GM18517 (cell line): ENCODE measurements around the gene ADAM22.
A peak's percentile ranks its signal among the peaks of the same experiment; 100 is the strongest.

Experiments
- ATAC-seq: cut with Tn5 transposase; IDR thresholded peaks from one replicate; pipeline ENCODE4 v1.9.1; 2021; ENCODE audit warnings: mild to moderate bottlenecking, moderate library complexity; ENCODE audit not compliant: unreplicated experiment

Gene ADAM22

DNA sequence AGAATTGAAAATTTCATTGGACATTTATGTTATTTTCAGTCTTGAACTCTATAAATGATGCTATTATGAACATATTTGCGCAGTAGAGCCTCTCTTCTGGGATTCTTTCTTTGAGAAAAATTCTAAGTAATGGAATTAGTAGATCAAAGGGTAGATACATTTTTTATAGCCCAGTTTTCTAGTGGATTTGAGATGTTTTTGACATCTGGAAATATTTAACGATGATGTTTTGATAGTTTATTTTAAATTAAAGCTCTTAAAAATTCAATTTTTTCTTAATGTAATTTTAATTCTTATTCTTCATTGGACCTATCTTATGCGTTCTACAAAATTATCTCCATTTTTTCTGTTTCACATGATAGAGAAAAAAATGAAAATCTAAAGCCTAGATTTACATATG is 103.0 kb downstream of the ADAM22 start:
- no peak for ATAC-seq

DNA sequence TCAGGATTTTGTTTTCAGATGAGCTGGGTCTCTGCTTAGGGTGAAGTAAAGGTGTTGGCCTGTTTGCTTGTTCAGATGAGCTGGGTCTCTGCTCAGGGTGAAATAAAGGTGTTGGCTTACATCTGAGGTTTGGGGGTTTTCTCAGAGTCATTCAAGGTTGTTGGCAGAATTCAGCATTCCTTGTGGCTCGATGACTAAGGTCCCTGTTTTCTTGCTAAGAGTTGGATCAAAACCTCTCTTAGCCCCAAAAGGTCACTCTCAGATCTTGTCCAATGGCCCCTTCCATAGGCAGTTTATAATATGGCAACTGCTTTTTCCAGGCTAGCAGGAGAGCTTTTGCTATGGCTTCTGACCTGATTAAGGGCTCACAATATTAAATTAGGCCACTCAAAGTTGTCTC is 106.6 kb downstream of the ADAM22 start:
- no peak for ATAC-seq

DNA sequence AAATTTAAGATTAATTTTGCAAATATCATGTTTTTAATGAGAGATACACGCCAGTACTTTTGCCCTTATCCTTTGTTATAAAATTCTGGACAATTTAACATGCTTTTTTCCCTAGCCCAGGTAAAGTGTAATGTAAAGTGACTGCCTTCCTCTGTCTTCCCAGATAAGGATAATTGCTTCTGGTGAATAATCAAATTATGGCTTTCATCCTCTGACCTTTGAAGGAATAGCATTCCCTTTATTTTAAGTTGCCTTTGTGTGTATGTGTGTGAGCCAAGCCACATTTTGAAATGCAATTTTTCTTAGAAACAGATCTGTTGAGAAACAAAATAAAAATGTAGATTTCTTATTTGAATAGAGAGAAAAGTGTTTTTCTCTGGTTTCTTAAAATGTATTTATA is 107.5 kb downstream of the ADAM22 start:
- ATAC-seq: no peak

DNA sequence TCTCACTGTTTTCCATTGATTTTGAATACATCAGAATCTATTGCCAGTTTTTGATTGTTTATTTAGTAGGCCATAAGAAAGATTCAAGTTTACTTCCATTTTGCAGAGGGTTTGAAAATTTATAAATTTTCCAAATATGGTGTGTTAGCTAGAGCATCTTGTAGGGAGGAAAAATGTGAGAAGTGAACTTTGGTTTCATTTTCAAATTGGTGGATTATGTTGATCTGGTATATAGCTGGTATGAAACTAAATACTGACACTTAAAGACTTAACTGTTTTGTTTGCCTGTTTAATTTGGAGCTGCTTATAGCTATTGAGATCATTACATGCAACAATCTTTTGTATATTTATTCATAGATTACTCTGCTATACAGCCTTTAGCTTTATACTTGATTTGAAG is 108.1 kb downstream of the ADAM22 start:
- peak; percentile 43 for ATAC-seq

DNA sequence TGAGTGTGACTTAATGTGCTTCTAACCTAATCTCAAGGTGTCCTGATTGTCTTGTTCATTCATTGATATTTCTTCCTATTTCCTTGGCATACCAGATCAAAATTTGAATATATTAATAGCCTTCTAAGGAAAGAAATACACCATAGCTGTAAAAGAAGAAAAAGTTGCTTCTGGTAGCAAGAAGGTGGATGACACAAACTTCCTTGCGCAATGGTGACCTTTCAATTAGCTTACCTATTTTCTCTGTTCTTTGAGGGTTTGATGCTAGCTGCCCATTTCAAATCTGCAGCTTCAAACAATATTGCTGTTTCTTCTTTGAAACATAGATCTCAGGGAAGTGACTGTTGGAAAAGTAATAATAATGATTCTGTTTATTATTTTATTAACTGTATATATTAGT is 108.8 kb downstream of the ADAM22 start:
- ATAC-seq: no peak

DNA sequence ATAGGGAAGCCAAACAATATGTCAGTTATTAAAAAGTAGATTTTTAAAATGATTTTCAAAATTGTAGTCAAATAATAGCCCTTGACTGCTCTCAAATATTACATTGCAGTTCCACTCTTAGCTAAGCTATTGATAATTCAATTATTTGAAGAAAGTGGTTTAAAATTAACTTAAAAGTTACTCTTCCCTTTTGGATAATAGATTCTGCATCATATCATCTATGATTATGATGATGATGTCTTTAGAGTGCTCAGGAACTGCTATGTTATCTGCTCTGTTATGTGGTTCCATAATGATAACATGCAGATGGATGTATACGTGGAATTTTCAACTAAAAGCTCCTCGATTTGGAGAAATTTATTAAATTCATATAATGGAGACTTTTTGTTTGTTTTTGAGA is 110.0 kb downstream of the ADAM22 start:
- ATAC-seq: no peak

DNA sequence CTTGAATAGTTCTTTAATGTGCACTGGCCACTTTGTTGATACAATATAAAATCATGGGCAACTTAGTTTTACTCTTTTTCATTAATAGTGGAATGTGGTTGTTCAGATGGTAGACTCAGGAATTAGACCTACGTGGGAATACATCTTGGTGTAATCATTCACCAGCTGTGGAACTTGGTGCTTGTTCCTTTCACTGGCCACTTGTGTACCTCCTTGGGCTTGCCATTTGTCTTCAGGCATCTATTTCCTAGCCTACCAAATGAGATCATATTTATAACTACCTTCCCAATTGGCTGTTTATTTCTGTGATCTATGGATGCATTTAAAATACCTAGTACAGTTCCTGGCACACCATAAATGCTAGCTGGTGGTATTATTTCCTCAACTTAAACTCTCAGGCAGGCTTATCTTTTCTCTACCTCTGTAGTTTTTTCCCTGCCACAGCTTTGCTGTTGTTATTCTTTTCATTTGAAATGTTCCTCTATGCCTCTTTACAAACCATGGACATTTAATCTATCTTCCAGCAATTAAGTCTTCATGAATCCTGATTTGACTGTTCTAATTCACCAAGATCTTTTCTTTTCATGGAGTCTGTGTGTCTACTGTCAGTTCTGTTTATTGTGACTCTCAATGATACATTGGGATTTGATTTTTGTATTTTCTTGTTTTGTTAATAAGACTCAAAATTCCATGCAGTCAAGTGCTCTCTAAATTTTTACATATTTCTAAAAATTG is 113.0 kb downstream of the ADAM22 start:
- ATAC-seq: no peak

DNA sequence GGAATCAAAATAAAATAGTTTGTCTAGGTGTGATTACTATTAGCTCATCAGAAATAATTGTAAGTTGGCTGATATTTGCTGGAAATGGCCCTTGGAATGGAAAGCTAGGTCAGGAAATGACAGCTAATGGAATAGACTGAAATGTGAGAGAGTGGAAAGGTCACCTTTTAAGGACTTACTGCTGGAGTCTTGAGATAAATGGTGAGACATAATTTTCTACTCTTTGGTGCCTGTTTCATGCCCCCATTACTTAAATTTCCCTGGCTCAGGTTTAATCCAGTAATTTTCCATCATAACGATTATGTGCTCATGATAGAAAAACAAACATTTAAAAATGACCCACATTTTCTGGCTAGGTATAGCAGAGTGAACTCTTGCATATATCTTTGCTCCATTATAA is 123.6 kb downstream of the ADAM22 start:
- ATAC-seq: no peak

DNA sequence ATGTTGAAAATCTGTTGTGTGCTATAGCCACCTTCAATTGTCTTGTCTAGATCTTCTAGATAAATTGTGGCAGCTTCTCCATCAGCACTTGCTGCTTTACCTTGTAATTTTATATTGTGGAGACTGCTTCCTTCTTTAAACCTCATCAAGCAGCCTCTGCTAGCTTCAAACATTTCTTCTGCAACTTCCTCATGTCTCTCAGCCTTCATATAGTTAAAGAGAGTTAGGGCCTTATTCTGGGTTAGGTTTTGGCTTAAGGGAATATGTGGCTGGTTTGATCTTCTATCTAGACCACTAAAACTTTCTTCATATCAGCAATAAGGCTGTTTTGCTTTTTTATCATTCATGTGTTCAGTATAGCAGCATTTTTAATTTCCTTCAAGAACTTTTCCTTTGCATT is 128.2 kb downstream of the ADAM22 start:
- ATAC-seq: no peak

DNA sequence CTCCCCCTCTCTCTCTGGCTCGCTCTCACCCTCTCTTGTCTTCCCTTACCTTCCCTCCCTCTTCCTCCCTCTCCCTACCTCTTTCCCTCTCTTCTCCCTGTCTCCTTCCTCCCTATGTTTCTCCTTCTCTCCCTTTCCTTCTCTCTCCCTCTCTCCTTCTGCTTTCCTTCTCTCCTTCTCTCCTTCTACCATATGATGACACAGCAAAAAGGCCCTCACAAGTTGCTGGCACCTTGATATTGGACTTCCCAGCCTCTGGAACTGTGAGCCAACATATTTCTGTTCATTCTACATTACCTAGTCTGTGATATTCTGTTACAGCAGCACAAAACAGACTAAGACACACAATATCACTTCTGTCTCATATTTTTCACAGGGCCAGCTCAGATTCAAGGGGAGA is 135.0 kb downstream of the ADAM22 start:
- no peak for ATAC-seq

DNA sequence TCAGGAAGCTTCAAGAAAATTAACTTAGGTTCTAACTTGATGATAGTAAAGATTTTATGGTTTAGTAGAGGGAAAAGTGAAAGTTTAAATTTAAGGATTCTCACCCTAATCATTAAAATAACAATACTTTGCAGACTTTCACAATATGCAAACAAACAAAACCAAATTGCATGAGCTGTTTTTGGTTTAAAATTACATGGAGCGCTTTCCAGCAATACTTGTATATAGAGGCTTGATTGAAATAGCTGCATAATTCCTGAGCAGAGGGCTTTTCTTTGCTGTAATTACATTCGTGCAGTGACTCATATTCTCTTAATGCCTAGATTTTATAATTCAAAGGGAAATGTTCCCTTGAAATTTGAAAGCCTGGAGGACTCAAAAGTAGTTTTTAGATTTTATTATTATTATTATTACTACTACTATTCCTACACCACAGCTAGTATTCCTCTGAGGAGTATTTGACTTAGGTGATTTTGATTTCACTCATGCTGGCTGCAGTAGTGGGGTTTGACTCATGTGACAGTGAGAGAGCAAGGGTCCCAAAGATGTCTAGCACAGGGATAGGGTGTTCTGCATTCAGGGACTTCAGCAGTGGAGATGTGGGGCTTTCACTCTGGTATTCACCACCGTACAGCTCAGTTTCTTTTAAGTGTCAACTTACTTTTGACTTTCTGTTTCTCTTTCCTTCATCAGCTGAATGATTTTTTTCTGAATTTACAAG is 138.1 kb downstream of the ADAM22 start:
- peak; percentile 92 for ATAC-seq

DNA sequence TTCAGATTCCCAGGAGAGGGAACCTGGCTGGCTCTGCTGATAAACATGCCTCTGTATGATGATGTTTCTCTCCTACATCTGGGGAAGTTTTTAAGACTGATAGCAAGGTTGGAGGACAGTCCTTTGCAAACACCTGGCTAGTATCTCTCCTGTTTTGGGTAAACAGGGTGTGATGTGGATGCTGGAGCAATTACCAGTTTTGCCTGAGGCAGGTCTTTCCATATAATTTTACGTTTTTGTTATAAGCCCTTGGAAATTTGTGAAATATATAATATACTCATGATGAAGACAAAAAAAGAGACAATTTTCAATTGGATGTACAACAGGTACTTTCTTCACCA is 138.6 kb downstream of the ADAM22 start:
- ATAC-seq: peak; percentile 37

DNA sequence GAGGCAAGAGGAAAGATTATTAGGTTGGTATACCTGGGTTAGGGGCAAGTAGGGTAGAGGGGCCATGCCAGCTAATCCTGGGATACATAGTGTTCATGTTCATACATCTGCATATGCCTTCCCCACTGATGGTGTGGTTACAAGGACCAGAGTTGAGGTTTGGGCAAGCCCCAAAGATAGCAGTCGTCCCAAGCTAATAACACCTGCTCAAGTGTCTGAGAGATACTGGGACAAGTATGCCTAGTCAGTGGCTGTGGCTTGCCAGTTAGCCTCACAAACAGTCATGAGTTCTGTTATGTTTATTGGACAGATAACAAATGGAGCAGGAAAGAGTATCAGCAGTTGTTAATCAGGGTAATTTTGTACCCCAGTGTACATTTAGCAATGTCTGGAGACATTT is 139.6 kb downstream of the ADAM22 start:
- ATAC-seq: no peak

DNA sequence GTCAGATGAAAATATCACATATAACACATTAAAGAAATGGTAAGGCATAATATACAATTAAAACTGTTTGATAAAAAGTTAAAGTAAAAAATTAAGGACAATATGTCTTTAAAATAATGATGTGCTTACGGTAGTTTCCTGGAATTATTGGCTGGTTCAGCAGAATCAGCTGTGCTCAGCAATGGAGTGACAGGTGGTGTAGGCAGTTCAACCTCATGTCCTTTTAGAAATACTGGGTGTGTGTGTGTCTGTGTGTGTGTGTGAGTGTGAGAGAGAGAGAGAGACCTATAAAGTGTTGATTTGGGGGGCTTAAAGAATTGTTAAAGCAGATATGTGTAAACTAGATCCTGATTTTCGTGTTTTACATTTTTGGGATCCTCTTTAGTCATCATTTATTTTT is 141.2 kb downstream of the ADAM22 start:
- ATAC-seq: no peak

DNA sequence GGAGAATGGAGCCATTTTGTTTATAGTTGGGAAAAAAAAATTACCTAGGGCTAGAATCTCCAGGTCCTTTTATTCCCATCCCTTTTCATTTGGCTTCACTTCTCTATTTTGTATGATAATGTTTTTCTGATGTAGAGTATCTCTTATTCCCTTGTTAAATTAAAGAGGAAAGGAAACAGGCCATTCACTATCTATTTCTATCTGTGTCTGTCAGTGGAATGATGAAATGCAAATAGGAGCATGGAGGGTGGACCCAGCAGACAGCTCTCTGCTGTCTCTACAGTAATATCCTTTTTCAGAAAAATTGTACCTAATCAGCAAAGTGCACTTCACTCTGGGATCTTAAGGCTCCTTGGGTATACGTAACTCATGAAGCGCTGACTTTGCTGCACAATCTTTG is 149.8 kb downstream of the ADAM22 start:
- no peak for ATAC-seq

DNA sequence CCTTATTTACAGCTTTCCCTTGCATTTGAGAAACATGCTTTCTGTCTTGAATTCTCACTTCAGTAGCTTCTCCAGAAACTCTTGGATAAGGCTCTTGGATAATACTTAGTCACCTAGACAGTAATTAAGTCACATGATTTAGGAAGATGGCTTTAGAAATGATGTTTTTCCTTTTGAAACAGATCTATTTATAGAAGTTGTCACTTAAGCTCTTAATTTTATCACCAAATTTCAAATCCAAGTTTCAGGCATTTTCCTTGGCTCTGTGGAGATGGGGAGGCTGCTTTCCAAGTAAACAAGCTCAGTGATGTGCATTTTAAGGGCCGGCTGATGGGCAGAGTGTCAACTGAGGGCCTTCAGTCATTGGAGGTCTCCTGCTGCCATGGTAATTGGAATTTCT is 155.5 kb downstream of the ADAM22 start:
- no peak for ATAC-seq

DNA sequence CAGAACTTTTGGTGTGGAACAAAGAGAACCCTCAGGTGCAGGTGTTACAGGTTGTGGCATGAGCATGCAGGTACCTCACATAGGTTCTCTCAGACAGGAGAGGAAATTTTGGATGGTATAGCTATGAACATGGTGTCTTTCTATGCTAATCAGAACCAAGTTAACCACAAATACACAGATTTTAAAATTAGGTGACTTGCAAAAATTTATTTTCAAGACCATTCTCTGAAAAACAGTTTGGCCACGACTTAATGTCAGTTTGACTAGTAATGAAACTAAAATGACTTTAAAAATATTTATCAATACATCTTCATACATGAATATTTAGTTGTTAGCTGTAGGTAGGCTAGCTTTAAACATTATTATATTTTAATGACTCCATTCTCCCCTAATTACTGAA is 156.2 kb downstream of the ADAM22 start:
- ATAC-seq: no peak

DNA sequence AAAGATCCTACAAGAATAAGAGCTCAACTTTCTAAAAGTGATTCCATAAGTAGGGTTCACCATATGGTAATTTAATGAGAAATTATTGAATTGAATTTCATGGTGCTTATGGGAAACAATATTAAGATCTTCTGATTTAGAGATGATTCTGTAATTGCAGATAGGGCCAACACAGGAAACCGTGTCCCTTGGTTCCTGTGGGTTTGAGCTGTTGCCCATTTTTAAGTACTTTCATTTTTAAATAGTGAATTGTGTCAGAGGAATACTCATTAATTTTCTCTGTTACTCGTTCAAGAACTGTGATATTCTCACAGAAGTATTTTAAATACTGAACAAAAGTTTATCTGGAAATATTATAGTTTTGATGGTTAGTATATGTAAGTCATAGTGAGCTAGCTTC is 156.6 kb downstream of the ADAM22 start:
- no peak for ATAC-seq

DNA sequence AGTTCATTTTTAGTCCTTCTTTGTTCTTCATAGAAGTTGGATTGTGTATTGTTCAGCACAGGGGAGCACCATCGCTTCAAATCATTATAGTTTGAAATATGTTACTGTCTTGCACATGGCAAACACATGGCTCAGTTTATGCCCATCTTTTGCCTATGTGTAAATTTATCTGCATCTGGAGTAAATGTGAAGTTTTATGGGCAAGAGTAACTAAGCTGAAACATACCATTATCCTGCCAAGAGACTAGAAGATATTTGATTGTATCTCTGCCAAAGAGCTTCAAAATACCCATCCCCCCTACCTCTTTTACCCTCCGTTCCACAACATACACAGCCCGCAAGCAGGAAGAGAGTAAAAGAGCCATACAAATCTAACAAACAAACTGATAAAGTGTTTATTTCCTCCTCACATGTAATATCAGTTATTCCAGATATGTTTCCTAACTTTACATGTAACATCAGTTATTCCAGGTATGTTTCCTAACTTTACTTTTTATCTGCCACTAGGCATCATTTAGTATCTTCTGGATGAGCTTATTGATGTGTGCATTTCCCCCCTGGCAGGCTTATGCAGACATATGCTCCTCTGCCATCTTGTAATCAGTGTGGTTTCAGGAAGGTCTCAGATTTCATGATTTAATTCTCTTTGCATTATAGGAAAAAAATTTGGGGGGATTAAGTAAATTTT is 158.1 kb downstream of the ADAM22 start:
- no peak for ATAC-seq

DNA sequence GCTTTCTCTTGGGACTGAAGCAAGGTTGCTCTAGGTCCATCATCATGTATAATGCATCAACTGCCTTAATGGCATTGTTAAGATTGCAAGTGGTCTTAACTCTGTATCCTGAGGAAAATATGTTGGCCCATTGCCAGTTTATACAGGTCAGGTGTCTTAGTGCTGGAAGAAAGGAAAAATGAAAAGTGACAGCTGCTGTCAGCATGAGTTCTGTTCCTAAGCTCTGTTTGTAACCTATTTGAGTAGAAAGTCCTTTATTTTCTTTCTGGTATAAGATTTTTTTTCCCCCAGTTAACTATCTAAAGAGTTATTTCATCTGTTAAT is 158.6 kb downstream of the ADAM22 start:
- ATAC-seq: no peak

DNA sequence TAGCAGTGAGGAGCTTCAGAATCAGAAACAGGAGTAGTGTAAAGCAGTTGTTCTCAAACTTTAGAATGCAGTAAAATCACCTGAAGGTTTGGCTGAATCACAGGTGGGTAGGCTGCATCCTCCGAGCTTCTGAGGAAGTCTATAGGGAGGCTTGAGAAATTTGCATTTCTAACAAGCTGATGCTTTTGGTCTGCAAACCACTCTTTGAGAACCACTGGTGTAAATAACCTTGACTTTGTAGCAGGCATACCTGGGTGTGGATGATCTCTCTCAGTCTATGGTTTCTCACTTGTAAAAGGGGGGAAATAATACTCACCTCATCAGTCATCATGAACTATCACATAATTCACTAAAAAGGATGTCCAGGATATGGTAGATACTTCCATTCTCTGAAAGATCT is 167.7 kb downstream of the ADAM22 start:
- no peak for ATAC-seq

DNA sequence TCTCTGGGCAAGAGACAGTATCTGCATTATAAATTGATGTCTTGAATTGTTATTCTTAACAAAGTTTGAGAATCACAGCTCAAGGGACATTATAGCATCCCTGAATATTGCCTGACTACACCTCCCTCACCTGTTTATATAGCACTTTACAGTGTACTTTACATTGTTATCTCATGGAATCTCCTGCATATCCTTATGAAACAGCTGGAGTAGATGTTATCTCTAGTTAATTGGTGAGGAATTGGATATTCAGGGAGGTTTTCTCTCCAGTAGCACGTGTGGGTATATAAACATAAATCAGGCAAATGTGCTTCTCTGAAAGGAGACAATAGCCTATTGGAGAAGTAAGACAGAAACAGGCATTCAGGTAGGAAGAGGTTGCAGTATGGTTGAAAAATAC is 168.6 kb downstream of the ADAM22 start:
- ATAC-seq: no peak
